Measurements from ENCODE around the gene RBM20. TPM values are rescaled to one million over a fixed set of nuclear protein-coding genes. Genes with fewer than 3 reads are reported as not detected.

RBM20 gene
- total RNA-seq, 2 experiments from 2014 or later = 0.38 to 0.72 TPM

DNA sequence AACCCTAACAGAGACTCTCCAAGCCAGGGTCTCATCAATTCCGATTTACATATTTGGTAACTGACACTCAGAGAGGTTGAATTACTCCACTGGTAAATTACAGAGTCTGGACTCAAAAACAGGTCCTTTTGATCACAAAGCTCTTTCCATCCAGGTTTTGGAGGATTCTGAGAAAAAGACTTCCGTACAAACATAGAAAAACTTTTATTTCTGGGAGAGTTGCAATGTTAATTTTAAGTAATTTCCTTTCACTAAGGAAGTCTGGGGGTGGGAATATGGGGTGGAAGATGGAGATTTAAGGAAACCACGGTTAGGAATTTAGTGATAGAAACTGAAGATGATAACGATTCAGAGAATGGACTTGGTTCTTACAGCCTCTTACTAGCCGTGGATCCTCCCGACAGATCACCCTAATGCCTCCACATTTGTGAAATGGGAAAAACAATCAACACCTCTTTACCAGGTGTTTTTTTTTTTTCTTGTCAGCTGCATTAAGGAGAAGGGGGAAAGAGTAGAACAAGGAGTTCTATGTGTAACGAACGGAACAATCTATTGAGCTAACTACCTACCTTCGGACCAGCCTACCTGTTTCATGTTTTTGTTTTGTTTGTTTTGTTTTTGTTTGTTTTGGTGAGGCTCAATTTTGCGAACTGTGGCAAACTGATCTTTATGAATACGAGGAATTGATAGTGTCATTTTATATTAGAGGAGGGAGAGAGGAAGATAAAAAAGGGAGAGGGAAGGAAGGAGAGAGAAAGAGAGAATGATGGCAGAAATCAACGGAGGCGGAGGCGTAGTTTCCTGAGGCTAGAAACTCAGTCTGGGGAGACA, 1.7 kb upstream of the RBM20 start:
- Mint-ChIP-seq H3K4me3 (peak overlapping the region; percentile 69), H3K27me3 (peaks cover 50% of the 10 kb centered on the region), H3K9me3 (no peaks in the 10 kb centered on the region), H3K27ac (no peak overlapping the region), H3K36me3 (ENCODE audit: low read depth) (no peaks in the 10 kb centered on the region), H3K4me1 (ENCODE audit: low read depth) (peaks cover 29% of the 10 kb centered on the region)
- intact Hi-C loops (cut with micrococcal nuclease) = no loop called here
- POLR2A ChIA-PET = no interaction called here
- no peak for TF ChIP-seq CTCF (IDR thresholded peaks at IDR 0.05)
- DNase-seq (no peak), ATAC-seq (no peak)
- CTCF ChIA-PET = interaction anchor here (0.6 to 1.7 kb wide), 3 partner anchors 30 to 329 kb away, joined by 3 to 8 read pairs (median 4); no protein-coding TSS in a partner anchor

DNA sequence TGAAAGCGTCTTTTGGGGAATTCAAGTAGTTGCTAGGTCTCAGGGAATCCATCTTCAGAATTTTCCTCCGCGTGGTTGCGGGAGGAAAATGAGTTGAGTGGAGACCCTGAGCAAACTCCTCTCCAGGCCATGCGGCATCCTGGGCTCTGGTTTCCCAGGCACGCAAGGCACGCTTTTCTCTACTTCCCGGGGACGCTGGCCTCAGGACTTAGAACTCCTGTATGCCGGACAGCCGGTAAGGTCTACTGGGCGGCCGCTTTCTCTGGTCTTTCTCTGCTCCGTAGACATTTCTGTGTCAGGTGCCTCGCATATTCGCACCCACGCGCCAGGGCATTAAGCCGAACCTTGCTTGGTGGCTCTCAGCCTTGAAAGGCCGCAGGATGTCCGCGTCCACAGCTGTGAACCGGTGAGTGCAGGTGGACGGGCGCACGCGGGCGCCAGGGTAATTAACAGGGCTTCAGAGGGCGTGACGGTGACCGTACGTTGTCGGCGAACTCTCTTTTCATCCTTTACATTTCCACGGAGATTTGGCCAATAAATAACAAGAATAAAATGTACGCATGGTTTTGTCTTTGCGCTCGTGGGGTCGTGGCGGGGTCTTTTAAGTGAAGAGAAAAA, 992 bp upstream of the RBM20 start:
- DNase-seq (no peak), ATAC-seq (no peak)
- POLR2A ChIA-PET = interaction anchor here (0.8 to 2.2 kb wide), 3 partner anchors 16 to 34 kb away, joined by 3 to 4 read pairs (median 3); no protein-coding TSS in a partner anchor
- Mint-ChIP-seq H3K4me3 (peak overlapping the region; percentile 69), H3K27ac (no peak overlapping the region), H3K9me3 (no peaks in the 10 kb centered on the region), H3K27me3 (peaks cover 49% of the 10 kb centered on the region), H3K36me3 (ENCODE audit: low read depth) (no peaks in the 10 kb centered on the region), H3K4me1 (ENCODE audit: low read depth) (peaks cover 29% of the 10 kb centered on the region)
- no peak for TF ChIP-seq CTCF (IDR thresholded peaks at IDR 0.05)
- CTCF ChIA-PET = no interaction called here
- intact Hi-C loops (cut with micrococcal nuclease) = no loop called here

GRCh38 chr10:110644598-110645462, 694 bp downstream of the RBM20 start:
- Mint-ChIP-seq H3K4me3 (peak overlapping the region; percentile 64), H3K4me1 (ENCODE audit: low read depth) (peaks cover 32% of the 10 kb centered on the region), H3K27ac (no peak overlapping the region), H3K9me3 (no peaks in the 10 kb centered on the region), H3K36me3 (ENCODE audit: low read depth) (no peaks in the 10 kb centered on the region), H3K27me3 (peaks cover 56% of the 10 kb centered on the region)
- ATAC-seq (no peak), DNase-seq (no peak)
- no peak for TF ChIP-seq CTCF (IDR thresholded peaks at IDR 0.05)
- ChIA-PET CTCF (interaction anchor here (0.5 to 1.7 kb wide), 2 partner anchors 26 to 1537 kb away, joined by 3 to 5 read pairs; no protein-coding TSS in a partner anchor), POLR2A (interaction anchor here (0.6 to 2.2 kb wide), 3 partner anchors 28 to 219 kb away, joined by 3 to 4 read pairs (median 3); no protein-coding TSS in a partner anchor)
- intact Hi-C loops (cut with micrococcal nuclease) = no loop called here

- no peak overlapping the region for H3K4me3 Mint-ChIP-seq
- H3K27ac Mint-ChIP-seq = no peak overlapping the region
- no peak for DNase-seq
- H3K27me3 Mint-ChIP-seq = peaks cover 58% of the 10 kb centered on the region
- TF ChIP-seq CTCF (IDR thresholded peaks at IDR 0.05) = no peak
- no peaks in the 10 kb centered on the region for H3K36me3 Mint-ChIP-seq (ENCODE audit: low read depth)
- H3K9me3 Mint-ChIP-seq = no peaks in the 10 kb centered on the region
- ChIA-PET CTCF (interaction anchor here (2.9 kb wide), 1 partner anchor 26 kb away, joined by 9 read pairs; no protein-coding TSS in a partner anchor), POLR2A (no interaction called here)
- ATAC-seq = no peak
- intact Hi-C loops (cut with micrococcal nuclease) = no loop called here
- peaks cover 40% of the 10 kb centered on the region for H3K4me1 Mint-ChIP-seq (ENCODE audit: low read depth)
Observed at GRCh38 chr10:110646417-110647135, 2.4 kb downstream of the RBM20 start.
